ELF-1 (cell line): ENCODE data around the gene DPM2.

Experiments
- DNase-seq: peaks from one replicate; pipeline ENCODE4 v3.0.0-alpha.2; 2016; ENCODE audit warnings: low read depth, low spot score

Gene DPM2

GRCh38 chr9:127937388-127938297 lies at the start of gene DPM2:
TSS of gene DPM2 (minus strand) at chr9:127937854. CDS start at chr9:127937820, 34 bp downstream.
- DNase-seq = peak; percentile 90

- DNase-seq = no peak
Observed at GRCh38 chr9:127987103-127987614, 49.5 kb upstream of the DPM2 start.

- DNase-seq = no peak
Observed at GRCh38 chr9:127985011-127985410, 47.4 kb upstream of the DPM2 start.

- DNase-seq = no peak
Observed at GRCh38 chr9:127983847-127984289, 46.2 kb upstream of the DPM2 start.

- no peak for DNase-seq
Observed at GRCh38 chr9:127982912-127983311, 45.3 kb upstream of the DPM2 start.

- DNase-seq = no peak
Observed at GRCh38 chr9:127981559-127982121, 44.0 kb upstream of the DPM2 start.

- peak; percentile 97 for DNase-seq
Observed at GRCh38 chr9:127980706-127981558, 43.3 kb upstream of the DPM2 start, which contains the start of gene EEIG1. TSS of gene EEIG1 (minus strand) at chr9:127980989. CDS start at chr9:127980137, 852 bp downstream.

- peak; percentile 69 for DNase-seq
Observed at GRCh38 chr9:127980060-127980705, 42.5 kb upstream of the DPM2 start.

- peak; percentile 82 for DNase-seq
Observed at GRCh38 chr9:127979333-127980059, 41.8 kb upstream of the DPM2 start.

GRCh38 chr9:127979015-127979332 lies 41.3 kb upstream of the DPM2 start:
- DNase-seq = no peak

- peak; percentile 91 for DNase-seq
Observed at GRCh38 chr9:127977884-127978647, 40.4 kb upstream of the DPM2 start.

- DNase-seq = no peak
Observed at GRCh38 chr9:127977009-127977883, 39.6 kb upstream of the DPM2 start.

GRCh38 chr9:127976498-127976897 lies 38.8 kb upstream of the DPM2 start:
- DNase-seq = no peak

GRCh38 chr9:127975376-127976315 lies 38.0 kb upstream of the DPM2 start:
- DNase-seq = no peak

GRCh38 chr9:127974769-127975261 lies 37.2 kb upstream of the DPM2 start:
- no peak for DNase-seq

GRCh38 chr9:127974001-127974768 lies 36.5 kb upstream of the DPM2 start:
- no peak for DNase-seq
